ENCODE data around the gene DNAH14. TPM values are rescaled to one million over a fixed set of nuclear protein-coding genes. Genes with fewer than 3 reads are reported as not detected.
"Not testable (repeated sequence)": the region's sequence is repeated elsewhere in the genome, so short reads cannot be mapped to it uniquely, and the experiment has no call there.

DNAH14 gene
- polyA plus RNA-seq, 1 donor from 2014 or later: 24.9 TPM

DNA sequence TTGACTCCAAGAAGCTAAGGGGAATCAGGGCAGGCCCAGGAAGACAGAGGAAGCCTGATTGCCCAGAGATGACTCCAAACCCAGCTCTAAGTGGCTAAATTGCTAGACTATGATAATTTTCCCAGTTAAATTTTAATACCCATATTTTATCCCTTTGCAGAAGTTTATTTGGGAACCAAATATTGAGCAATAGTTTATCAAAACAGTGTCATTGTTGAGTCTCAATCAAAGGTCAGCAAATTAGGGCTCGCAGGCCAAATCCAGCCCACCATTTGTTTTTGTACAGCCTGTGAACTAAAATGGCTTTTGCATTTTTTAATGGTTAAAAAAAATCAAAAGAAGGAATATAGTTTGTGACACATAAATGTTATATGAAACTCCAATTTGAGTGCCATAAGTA, 451.2 kb downstream of the DNAH14 start:
- Histone ChIP-seq H3K27me3 (ENCODE audit: insufficient read depth, low read depth, low read length) (no peaks in the 10 kb centered on the region), H3K27ac (ENCODE audit: low read length) (no peak overlapping the region), H3K9me2 (ENCODE audit: insufficient read depth, low read length) (no peaks in the 10 kb centered on the region), H2AFZ (ENCODE audit: low read depth, low read length) (no peak overlapping the region), H3K9ac (ENCODE audit: low read length) (no peak overlapping the region), H3K4me3 (ENCODE audit: low read length) (no peak overlapping the region), H3K79me2 (replicated peaks; ENCODE audit: insufficient read depth, low read length) (no peaks in the 10 kb centered on the region), H3K4me2 (ENCODE audit: low read length) (no peak overlapping the region), H3K36me3 (ENCODE audit: insufficient read depth, low read length) (no peaks in the 10 kb centered on the region), H4K20me1 (ENCODE audit: insufficient read depth) (no peaks in the 10 kb centered on the region), H3K9me3 (ENCODE audit: low read length) (no peaks in the 10 kb centered on the region), H3F3A (ENCODE audit: insufficient read depth, low read length, poor library complexity, severe bottlenecking) (no peaks in the 10 kb centered on the region)
- TF ChIP-seq EP300 (conservative IDR thresholded peaks at IDR 0.05; ENCODE audit: poor library complexity, severe bottlenecking): no peak
- no peak for TF ChIP-seq EZH2 (IDR thresholded peaks at IDR 0.05; ENCODE audit: borderline replicate concordance, insufficient read depth, low read length, poor library complexity, severe bottlenecking)
- no peak for TF ChIP-seq TAF1 (IDR thresholded peaks at IDR 0.05; ENCODE audit: low read depth)
- TF ChIP-seq, protein P1, sequence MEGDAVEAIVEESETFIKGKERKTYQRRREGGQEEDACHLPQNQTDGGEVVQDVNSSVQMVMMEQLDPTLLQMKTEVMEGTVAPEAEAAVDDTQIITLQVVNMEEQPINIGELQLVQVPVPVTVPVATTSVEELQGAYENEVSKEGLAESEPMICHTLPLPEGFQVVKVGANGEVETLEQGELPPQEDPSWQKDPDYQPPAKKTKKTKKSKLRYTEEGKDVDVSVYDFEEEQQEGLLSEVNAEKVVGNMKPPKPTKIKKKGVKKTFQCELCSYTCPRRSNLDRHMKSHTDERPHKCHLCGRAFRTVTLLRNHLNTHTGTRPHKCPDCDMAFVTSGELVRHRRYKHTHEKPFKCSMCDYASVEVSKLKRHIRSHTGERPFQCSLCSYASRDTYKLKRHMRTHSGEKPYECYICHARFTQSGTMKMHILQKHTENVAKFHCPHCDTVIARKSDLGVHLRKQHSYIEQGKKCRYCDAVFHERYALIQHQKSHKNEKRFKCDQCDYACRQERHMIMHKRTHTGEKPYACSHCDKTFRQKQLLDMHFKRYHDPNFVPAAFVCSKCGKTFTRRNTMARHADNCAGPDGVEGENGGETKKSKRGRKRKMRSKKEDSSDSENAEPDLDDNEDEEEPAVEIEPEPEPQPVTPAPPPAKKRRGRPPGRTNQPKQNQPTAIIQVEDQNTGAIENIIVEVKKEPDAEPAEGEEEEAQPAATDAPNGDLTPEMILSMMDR (IDR thresholded peaks at IDR 0.05; ENCODE audit: poor library complexity, severe bottlenecking): no peak
- TF ChIP-seq MXI1 (conservative IDR thresholded peaks at IDR 0.05; ENCODE audit: poor library complexity, severe bottlenecking): no peak

DNA sequence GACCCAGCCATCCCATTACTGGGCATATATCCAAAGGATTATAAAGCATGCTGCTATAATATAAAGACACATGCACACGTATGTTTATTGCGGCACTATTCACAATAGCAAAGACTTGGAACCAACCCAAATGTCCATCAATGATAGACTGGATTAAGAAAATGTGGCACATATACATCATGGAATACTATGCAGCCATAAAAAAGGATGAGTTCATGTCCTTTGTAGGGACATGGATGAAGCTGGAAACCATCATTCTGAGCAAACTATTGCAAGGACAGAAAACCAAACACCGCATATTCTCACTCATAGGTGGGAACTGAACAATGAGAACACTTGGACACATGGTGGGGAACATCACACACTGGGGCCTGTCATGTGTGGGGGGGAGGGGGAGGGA, 457.4 kb downstream of the DNAH14 start:
- not testable (repeated sequence) for H3K9ac ChIP-seq (ENCODE audit: low read length); H3K27me3 ChIP-seq (ENCODE audit: insufficient read depth, low read depth, low read length); H3K9me2 ChIP-seq (ENCODE audit: insufficient read depth, low read length); H3K36me3 ChIP-seq (ENCODE audit: insufficient read depth, low read length); H3K4me2 ChIP-seq (ENCODE audit: low read length); H2AFZ ChIP-seq (ENCODE audit: low read depth, low read length); H3K27ac ChIP-seq (ENCODE audit: low read length); H3K4me3 ChIP-seq (ENCODE audit: low read length); H3F3A ChIP-seq (ENCODE audit: insufficient read depth, low read length, poor library complexity, severe bottlenecking); H3K9me3 ChIP-seq (ENCODE audit: low read length); H4K20me1 ChIP-seq (ENCODE audit: insufficient read depth); H3K79me2 ChIP-seq (replicated peaks; ENCODE audit: insufficient read depth, low read length)

DNA sequence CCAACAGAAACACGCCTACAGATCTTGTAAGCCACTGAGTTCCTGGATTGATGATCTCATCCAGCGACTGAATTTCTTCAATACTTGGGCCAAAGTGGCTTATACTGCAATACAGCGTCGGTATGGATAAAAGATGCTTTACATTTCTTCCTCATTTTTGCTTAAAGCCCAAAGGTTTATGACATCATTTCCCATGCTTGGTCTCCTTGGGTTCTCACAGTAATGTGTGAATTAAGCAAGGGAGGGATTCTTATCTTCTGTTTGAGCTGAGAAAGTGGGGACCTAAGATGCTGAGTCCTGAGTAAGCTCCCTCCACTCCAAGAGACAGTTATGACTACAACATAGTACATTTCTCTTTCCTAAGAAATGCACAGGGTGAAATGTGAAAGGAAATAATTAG, 458.9 kb downstream of the DNAH14 start:
- Histone ChIP-seq H3K27me3 (ENCODE audit: insufficient read depth, low read depth, low read length) (no peaks in the 10 kb centered on the region), H3F3A (ENCODE audit: insufficient read depth, low read length, poor library complexity, severe bottlenecking) (no peaks in the 10 kb centered on the region), H3K4me3 (ENCODE audit: low read length) (no peak overlapping the region), H2AFZ (ENCODE audit: low read depth, low read length) (no peak overlapping the region), H3K9me2 (ENCODE audit: insufficient read depth, low read length) (no peaks in the 10 kb centered on the region), H3K79me2 (replicated peaks; ENCODE audit: insufficient read depth, low read length) (no peaks in the 10 kb centered on the region), H3K4me2 (ENCODE audit: low read length) (no peak overlapping the region), H3K36me3 (ENCODE audit: insufficient read depth, low read length) (peaks cover 4% of the 10 kb centered on the region), H3K9ac (ENCODE audit: low read length) (no peak overlapping the region), H3K27ac (ENCODE audit: low read length) (no peak overlapping the region), H4K20me1 (ENCODE audit: insufficient read depth) (no peaks in the 10 kb centered on the region), H3K9me3 (ENCODE audit: low read length) (no peaks in the 10 kb centered on the region)
- no peak for TF ChIP-seq POLR2AphosphoS5 (IDR thresholded peaks at IDR 0.05)
- TF ChIP-seq, protein P1 (IDR thresholded peaks at IDR 0.05; ENCODE audit: poor library complexity, severe bottlenecking): no peak
- TF ChIP-seq SMC3 (conservative IDR thresholded peaks at IDR 0.05; ENCODE audit: poor library complexity): no peak
- no peak for TF ChIP-seq MXI1 (conservative IDR thresholded peaks at IDR 0.05; ENCODE audit: poor library complexity, severe bottlenecking)
- no peak for TF ChIP-seq EP300 (conservative IDR thresholded peaks at IDR 0.05; ENCODE audit: poor library complexity, severe bottlenecking)
- TF ChIP-seq RAD21 (conservative IDR thresholded peaks at IDR 0.05): no peak
- TF ChIP-seq, protein P2, sequence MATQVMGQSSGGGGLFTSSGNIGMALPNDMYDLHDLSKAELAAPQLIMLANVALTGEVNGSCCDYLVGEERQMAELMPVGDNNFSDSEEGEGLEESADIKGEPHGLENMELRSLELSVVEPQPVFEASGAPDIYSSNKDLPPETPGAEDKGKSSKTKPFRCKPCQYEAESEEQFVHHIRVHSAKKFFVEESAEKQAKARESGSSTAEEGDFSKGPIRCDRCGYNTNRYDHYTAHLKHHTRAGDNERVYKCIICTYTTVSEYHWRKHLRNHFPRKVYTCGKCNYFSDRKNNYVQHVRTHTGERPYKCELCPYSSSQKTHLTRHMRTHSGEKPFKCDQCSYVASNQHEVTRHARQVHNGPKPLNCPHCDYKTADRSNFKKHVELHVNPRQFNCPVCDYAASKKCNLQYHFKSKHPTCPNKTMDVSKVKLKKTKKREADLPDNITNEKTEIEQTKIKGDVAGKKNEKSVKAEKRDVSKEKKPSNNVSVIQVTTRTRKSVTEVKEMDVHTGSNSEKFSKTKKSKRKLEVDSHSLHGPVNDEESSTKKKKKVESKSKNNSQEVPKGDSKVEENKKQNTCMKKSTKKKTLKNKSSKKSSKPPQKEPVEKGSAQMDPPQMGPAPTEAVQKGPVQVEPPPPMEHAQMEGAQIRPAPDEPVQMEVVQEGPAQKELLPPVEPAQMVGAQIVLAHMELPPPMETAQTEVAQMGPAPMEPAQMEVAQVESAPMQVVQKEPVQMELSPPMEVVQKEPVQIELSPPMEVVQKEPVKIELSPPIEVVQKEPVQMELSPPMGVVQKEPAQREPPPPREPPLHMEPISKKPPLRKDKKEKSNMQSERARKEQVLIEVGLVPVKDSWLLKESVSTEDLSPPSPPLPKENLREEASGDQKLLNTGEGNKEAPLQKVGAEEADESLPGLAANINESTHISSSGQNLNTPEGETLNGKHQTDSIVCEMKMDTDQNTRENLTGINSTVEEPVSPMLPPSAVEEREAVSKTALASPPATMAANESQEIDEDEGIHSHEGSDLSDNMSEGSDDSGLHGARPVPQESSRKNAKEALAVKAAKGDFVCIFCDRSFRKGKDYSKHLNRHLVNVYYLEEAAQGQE (IDR thresholded peaks at IDR 0.05; ENCODE audit: borderline replicate concordance): no peak
- TF ChIP-seq EZH2 (IDR thresholded peaks at IDR 0.05; ENCODE audit: borderline replicate concordance, insufficient read depth, low read length, poor library complexity, severe bottlenecking): no peak
- TF ChIP-seq TAF1 (IDR thresholded peaks at IDR 0.05; ENCODE audit: low read depth): no peak
